ENCODE data around the gene ENOSF1.
A peak's percentile ranks its signal among the peaks of the same experiment; 100 is the strongest.
"Not testable (repeated sequence)": the region's sequence is repeated elsewhere in the genome, so short reads cannot be mapped to it uniquely, and the experiment has no call there.

The ENOSF1 gene

DNA sequence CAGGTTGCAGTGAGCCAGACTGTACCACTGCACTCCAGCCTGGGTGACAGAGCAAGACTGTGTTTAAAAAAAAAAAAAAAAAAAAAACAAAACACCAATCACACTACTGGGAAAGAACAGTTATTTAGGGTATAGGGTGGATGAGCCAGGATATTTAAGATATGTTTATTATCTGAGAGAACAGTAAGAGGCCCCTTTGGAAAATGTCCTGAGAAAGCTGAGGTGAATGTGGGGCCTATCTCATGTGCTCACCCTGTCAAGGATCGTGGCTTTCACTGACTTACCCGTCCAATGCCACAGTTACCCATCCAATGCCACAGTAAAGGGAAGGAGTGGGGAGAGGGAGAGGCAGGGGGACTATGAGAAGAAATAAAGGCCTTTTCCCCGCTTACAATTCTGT is 19.9 kb upstream of the ENOSF1 start:
- peak overlapping the region; percentile 55 for H3K27ac ChIP-seq
- TF ChIP-seq, protein P1, sequence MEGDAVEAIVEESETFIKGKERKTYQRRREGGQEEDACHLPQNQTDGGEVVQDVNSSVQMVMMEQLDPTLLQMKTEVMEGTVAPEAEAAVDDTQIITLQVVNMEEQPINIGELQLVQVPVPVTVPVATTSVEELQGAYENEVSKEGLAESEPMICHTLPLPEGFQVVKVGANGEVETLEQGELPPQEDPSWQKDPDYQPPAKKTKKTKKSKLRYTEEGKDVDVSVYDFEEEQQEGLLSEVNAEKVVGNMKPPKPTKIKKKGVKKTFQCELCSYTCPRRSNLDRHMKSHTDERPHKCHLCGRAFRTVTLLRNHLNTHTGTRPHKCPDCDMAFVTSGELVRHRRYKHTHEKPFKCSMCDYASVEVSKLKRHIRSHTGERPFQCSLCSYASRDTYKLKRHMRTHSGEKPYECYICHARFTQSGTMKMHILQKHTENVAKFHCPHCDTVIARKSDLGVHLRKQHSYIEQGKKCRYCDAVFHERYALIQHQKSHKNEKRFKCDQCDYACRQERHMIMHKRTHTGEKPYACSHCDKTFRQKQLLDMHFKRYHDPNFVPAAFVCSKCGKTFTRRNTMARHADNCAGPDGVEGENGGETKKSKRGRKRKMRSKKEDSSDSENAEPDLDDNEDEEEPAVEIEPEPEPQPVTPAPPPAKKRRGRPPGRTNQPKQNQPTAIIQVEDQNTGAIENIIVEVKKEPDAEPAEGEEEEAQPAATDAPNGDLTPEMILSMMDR (conservative IDR thresholded peaks at IDR 0.05), result no peak

DNA sequence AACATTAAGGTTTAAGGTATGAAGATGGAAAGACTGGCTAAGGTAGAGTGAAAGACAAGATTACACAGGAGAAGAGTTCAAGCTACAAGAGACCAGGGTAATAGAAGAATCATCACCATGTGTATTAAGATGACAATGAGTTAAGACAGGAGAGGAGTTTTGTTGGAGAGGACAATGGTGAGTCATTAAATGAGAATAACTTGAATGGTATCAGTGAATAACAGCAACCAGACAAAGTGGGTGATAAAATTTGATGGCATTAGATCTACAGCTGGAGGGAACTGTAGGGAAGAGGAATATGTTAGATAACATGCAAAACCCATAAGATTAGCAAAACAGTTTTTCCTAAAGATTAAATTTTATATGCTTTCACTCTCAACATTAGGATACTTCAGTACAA is 18.8 kb upstream of the ENOSF1 start:
- no peak overlapping the region for H3K27ac ChIP-seq
- TF ChIP-seq, protein P1 (conservative IDR thresholded peaks at IDR 0.05), result no peak

DNA sequence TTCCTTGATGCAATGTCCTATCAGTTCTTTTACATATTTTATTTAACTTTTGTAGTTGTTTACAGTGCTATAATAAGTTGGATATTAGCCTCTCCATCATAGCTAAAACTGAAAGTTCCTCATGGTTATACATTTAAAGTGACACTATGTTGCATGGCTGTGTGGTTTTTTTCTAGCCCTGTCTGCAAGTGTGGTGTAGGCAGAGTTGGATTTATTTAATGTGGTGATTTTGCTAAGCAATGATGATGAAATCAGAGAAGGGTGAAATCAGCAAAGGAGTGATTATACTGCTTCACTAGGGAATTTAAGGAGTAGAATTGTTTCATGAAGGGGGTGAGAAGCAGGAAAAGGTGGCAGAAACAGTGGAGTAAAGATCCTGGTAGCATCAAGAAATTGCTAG is 18.3 kb upstream of the ENOSF1 start:
- TF ChIP-seq, protein P1 (conservative IDR thresholded peaks at IDR 0.05), result no peak
- no peak overlapping the region for H3K27ac ChIP-seq

DNA sequence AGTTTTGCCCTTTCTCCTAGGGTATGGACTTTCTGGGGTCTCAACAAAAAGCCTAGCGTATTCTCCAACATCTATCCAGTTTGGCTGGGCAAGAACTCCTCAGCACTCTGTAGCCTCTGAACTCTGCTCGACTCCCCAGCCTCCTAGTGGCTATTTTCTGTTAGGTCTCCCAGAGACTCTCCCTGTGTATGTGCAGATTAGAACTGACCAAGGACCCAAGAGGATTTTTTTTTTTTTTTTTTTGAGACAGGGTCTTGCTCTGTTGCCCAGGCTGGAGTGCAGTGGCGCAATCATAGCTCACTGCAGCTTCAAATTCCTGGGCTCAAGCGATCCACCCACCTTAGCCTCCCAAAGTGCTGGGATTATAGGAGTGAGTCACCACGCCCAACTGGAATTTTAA is 17.7 kb upstream of the ENOSF1 start:
- not testable (repeated sequence) for H3K27ac ChIP-seq

DNA sequence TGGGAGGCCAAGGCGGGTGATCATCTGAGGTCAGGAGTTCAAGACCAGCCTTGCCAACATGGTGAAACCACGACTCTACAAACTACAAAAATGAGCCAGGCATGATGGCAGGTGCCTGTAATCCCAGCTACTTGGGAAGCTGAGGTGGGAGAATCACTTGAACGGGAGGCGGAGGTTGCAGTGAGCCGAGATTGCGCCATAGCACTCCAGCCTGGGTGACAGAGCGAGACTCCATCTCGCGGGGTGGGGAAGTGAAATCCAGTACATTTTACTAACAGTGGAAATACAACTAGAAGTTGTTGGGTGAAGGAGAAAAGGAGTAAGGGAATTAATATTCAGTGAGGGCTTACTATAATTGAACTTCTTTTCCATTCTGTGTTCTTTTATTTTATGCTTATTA is 13.2 kb upstream of the ENOSF1 start:
- TF ChIP-seq, protein P1 (conservative IDR thresholded peaks at IDR 0.05), result no peak

DNA sequence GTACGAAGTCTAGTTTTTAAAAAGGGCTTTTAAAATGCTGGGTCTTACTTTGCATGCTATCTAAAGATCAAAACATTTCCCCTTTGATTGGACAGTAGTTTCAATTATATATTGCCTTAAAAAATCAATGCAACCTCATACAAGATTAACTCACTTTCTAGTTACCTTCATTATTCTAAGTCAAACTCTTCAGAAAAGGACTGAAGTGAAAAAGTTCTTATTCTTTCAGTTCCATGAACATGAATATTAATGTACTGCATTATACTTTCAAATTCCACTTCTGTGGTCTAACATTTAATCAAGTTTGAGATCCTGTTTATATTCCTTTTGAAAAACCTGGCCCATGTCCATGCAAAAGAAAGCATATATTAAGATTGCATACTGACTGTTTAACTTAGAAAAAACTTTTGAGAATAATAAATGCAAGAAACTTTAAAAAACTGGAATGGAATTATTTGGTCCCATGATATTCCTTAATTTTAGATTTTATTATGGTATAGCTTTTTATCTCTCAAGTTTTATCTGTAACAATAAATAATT is 11.2 kb upstream of the ENOSF1 start:
- H3K27ac ChIP-seq, result no peak overlapping the region
- TF ChIP-seq, protein P1 (conservative IDR thresholded peaks at IDR 0.05), result no peak

More for the DNA sequence above, 13.2 kb upstream of the ENOSF1 start:
- H3K27ac ChIP-seq, result no peak overlapping the region

DNA sequence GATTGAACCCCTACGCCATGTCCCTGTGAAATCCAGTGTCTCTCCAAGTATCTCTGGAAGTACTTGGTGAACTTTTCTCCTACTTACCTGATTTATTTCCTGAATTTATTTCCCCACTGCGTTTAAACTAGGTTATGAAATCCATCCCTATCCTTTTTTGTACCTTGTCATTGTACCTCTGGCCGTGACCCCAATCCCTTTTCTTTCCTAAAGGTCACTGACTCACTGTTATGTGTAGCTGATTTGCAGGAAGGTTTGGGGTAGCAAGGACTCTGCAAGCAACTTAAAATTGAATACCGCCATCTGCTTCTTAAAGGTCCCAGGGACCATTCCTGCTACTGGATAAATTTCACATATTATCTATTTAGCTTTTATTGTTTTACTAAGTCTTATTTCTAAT is 4.6 kb upstream of the ENOSF1 start:
- H3K27ac ChIP-seq, result no peak overlapping the region
- TF ChIP-seq, protein P1 (conservative IDR thresholded peaks at IDR 0.05), result no peak

DNA sequence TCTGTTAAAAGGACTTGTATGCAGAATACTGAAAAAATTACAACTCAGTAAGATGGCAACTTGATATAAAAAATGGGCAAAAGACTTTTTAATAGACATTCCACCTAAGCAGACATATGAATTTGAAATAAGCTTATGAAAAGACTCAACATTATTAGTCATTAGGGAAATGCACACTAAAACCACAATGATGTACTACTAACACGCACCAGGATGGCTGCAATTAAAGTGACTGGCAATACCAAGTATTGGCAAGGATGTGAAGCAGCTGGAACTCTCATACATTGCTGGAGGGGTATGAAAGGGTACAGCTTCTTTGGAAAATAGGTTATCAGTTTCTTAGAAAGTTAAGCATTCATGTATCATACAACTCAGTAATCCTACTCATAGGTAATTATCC is 3.2 kb upstream of the ENOSF1 start:
- no peak overlapping the region for H3K27ac ChIP-seq
- TF ChIP-seq, protein P1 (conservative IDR thresholded peaks at IDR 0.05), result no peak
